A204.1 (cell line): ENCODE results near the gene CDKN1B.

ENCODE experiments used
- FAIRE-seq: peaks from 2 replicates; lab custom pipeline; 2012; peaks lifted over from hg19 to GRCh38; lab: Jason Lieb, UNC

Gene CDKN1B

DNA sequence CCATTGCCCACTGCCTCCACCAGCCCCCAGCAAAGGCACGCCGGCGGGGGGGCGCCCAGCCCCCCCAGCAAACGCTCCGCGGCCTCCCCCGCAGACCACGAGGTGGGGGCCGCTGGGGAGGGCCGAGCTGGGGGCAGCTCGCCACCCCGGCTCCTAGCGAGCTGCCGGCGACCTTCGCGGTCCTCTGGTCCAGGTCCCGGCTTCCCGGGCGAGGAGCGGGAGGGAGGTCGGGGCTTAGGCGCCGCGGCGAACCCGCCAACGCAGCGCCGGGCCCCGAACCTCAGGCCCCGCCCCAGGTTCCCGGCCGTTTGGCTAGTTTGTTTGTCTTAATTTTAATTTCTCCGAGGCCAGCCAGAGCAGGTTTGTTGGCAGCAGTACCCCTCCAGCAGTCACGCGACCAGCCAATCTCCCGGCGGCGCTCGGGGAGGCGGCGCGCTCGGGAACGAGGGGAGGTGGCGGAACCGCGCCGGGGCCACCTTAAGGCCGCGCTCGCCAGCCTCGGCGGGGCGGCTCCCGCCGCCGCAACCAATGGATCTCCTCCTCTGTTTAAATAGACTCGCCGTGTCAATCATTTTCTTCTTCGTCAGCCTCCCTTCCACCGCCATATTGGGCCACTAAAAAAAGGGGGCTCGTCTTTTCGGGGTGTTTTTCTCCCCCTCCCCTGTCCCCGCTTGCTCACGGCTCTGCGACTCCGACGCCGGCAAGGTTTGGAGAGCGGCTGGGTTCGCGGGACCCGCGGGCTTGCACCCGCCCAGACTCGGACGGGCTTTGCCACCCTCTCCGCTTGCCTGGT, at the start of gene CDKN1B:
Gene CDKN1B, plus strand, starts transcription at position 576 of the 793 bp plus-strand sequence. CDS start 472 bp downstream, outside the sequence.
- no peak for FAIRE-seq

GRCh38 chr12:12668005-12668404, 49.2 kb upstream of the CDKN1B start:
- no peak for FAIRE-seq

DNA sequence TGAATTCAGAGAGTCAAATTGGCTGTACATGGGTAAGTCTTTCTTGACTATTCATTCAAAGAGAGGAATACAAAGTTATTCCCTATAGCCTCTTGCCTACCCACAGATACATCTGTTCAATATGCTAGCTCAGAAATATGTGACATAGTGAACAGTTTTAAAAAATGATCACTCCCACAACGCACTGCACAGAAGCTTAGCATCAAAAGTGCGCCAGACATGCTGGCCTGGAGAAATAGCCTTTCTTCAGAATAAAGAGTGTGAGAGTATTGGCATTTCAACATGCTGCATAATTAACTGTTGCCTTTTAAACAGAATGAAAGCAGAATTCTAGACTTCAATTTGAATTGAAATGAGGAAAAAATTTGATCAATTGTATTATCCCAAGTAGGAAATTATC, 48.1 kb upstream of the CDKN1B start:
- FAIRE-seq: no peak

- no peak for FAIRE-seq
Observed at GRCh38 chr12:12671850-12672660, 45.1 kb upstream of the CDKN1B start.

DNA sequence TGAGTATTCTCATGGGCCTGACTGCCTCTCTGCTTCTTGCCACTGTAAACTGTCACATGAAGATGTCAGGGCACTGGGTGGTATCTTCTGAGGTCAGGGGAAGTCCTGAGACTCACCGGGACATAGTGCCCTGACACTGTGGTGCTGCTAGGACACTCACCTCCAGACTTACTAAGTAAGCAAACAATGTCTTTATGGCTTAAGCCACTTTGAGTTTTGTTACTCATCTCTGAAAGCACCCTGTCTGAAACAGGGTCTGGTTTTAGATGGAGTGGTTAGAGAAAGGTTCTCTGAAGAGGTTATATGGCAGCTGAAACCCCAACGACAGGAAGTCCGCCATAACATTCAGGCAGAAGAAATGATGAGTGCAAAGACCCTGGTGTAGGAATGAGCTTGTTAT, 43.9 kb upstream of the CDKN1B start:
- FAIRE-seq: no peak

- no peak for FAIRE-seq
Observed at GRCh38 chr12:12676605-12677004, 40.6 kb upstream of the CDKN1B start.

- no peak for FAIRE-seq
Observed at GRCh38 chr12:12681061-12681765, 36.0 kb upstream of the CDKN1B start.

DNA sequence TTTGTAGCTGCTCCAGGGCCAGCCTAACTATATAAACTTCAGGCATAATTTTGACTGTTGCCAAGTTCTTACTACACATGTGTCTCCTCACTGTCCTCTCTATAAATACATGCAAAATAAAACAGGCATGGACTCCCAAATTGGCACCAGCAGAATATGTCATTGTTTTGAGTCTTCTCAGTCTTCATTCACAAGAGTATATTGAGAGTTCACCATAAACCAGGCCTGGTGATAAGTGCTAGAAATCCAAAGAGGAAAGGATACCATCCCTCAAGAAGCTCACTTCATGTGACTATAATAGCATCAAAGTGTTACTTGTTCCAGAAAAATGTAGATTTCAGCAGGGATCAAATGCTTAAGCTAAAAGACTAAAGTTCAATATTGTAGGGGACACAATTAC, 34.9 kb upstream of the CDKN1B start:
- no peak for FAIRE-seq

GRCh38 chr12:12683136-12683697, 34.0 kb upstream of the CDKN1B start:
- no peak for FAIRE-seq

DNA sequence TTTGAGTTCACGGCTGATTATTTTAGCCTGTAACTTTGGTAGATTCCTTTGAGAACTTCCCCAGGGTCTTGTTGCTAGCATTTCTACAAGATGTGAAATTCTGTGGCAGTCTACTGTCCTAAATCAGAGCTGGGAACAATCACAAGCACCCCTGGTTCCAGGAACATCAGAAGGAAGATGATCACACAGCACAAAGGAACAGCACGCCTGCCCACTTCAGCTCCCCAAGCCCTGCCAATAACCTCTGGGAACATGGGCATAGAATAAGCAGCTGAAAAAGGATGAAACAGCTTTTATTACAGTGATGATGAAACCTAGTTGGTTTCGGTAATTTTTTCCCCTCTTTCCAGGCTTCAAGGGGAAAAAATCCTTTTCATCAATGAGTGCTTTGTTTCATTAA, 33.4 kb upstream of the CDKN1B start:
- no peak for FAIRE-seq

DNA sequence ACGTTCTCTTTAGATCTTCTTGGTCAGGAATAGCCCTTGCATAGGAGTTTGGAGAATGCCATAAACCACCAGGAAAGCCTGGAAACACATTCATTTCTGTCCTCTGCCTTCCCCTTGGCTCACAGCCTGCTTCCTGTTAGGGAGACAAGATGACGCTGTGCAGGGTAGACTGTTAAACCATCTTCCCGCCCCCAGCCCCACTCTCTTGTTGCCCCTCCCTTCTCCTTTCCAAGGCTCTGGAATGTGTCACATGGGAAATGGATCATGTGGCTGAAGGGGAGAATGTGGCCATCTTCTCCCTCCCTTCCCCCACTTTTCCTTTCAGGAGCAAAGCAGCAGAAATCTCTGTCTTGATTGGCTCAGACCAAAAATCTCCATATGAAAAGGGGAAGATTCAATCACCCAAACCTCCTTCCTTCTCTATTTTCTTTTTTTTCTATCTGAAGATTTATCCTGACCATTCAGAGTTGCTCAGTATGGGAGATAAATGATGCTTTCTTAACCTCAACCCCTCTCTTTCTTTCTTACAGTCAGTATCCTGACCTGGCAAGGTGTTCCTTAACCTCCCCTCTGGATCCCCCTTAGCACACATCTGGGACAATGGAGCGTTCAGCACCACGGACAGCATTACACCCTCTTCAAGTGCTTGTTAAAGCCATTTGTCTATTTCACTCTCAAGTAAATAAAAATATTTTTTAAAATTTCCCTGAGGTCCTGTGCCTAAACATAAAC, 32.6 kb upstream of the CDKN1B start:
- no peak for FAIRE-seq

DNA sequence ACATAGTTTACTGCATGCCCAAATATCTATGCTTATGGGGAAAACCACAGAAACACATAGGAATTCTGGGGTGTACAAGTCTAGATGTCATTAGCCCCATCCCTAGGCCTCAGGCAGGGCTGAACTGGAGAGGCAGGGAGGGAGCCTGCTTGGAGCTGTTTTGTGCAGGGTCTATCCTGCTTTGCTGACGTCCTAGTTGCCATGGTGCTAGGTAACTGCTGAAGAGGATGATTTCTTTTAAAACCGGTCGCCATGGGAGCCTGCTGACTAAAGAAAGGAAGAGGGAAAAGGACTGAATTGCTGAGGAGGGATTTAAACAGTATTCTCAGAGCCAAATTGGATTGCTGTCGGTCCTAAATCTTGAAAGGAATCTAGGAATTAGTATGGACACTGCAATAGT, 31.9 kb upstream of the CDKN1B start:
- no peak for FAIRE-seq

GRCh38 chr12:12686472-12686871, 30.7 kb upstream of the CDKN1B start:
- no peak for FAIRE-seq

- FAIRE-seq: no peak
Observed at GRCh38 chr12:12686925-12687324, 30.2 kb upstream of the CDKN1B start.

GRCh38 chr12:12689647-12690300, 27.4 kb upstream of the CDKN1B start:
- no peak for FAIRE-seq

GRCh38 chr12:12691549-12691948, 25.6 kb upstream of the CDKN1B start:
- FAIRE-seq: no peak

GRCh38 chr12:12693111-12693671, 24.0 kb upstream of the CDKN1B start:
- no peak for FAIRE-seq

DNA sequence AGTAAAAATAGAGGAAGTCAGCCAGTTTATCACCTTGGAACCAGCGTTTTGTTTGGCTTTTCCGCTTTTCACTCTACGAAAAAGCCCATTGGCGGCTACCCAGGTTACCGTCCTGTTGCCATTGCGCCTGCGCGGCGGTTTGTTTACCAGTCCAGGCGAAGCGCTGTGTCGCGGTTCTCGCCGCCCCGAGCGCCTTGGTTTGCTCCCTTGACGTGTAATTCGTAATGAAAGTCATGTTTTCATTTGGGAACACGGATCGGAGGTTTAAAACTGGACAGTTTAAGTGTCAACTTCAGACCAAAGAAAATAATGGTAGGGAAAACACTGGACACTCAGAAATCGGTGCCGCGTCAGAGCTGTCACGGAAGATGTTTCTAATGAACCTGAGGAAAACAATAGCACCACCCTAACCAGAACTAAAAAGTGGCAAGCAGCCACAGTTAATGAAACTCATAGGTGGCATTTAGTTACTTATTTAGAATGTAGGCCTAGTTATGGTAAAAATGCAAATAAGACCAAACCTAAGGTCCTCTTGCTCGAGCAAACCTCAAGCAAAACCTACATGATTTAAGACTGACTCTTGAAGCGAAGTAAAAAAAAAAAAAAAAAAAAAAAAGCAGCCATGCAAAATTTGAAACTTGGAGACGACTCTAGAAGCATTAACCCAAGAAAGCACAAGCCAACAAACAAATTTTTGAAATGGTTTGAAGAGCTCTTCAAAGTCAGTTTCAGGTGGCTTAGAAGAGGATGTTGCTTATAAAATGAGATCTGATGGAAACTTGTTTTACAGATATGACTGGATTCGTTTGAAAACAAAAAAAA, 20.4 kb upstream of the CDKN1B start:
- no peak for FAIRE-seq

- no peak for FAIRE-seq
Observed at GRCh38 chr12:12699345-12699744, 17.8 kb upstream of the CDKN1B start.

DNA sequence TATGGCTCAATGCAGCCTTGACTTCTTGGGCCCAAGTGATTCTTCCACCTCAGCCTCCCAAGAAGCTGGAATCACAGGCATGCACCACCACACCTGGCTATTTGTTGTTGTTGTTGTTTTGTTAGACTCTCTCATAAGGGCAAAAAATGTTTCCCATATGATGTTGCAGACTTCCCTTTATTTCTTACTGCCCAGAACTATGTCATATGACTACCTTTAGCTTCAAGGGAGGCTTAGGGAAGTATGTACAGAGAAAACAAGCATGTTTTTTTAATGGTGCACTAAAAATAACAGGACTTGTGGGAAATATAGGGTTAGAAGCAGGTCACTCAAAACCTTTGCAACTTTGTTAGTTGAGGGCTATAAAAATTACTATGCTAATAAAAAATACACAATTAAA, 16.9 kb upstream of the CDKN1B start:
- no peak for FAIRE-seq
